T-helper 17 cell (primary cell): ENCODE measurements around the gene NFKB1. TPM values are rescaled to one million over a fixed set of nuclear protein-coding genes. Genes with fewer than 3 reads are reported as not detected.

Experiments used
- ATAC-seq: fragments of 150-1000 bp; cut with Tn5 transposase; 2 replicates; pipeline ENCODE4 v1.10.0; 2021; ENCODE audit warnings: mild to moderate bottlenecking, moderate library complexity
- DNase-seq, 3 donors: peaks; one replicate each; pipeline versions ENCODE4 v3.0.0 to v3.0.0-alpha.2; 2020 to 2021
- H3K9me3 ChIP-seq: one replicate; pipeline ENCODE4 v1.7.0; 2013; ENCODE audit warnings: low read length, mild to moderate bottlenecking; ENCODE audit not compliant: control insufficient read depth, poor library complexity, severe bottlenecking
- H3K27ac Mint-ChIP-seq: one replicate; pipeline ENCODE4 v1.8.0; 2022; ENCODE audit warnings: mild to moderate bottlenecking, moderate library complexity, mixed read lengths
- H3K27me3 Mint-ChIP-seq: one replicate; pipeline ENCODE4 v1.8.0; 2022; ENCODE audit warnings: mixed read lengths
- H3K36me3 Mint-ChIP-seq: one replicate; pipeline ENCODE4 v1.8.0; 2022; ENCODE audit warnings: low read depth, mixed read lengths
- H3K4me1 Mint-ChIP-seq: one replicate; pipeline ENCODE4 v1.8.0; 2022; ENCODE audit warnings: mild to moderate bottlenecking, mixed read lengths
- H3K4me3 Mint-ChIP-seq: one replicate; pipeline ENCODE4 v1.8.0; 2022; ENCODE audit warnings: mild to moderate bottlenecking, moderate library complexity, mixed read lengths
- total RNA-seq, 4 donors: library from RNA in 2 of 4; stranded (reverse) in 2 of 4; gene quantifications; one replicate each; pipeline ENCODE4 v1.2.3 and lab custom pipeline; 2022 to 2026

Gene NFKB1, protein sequence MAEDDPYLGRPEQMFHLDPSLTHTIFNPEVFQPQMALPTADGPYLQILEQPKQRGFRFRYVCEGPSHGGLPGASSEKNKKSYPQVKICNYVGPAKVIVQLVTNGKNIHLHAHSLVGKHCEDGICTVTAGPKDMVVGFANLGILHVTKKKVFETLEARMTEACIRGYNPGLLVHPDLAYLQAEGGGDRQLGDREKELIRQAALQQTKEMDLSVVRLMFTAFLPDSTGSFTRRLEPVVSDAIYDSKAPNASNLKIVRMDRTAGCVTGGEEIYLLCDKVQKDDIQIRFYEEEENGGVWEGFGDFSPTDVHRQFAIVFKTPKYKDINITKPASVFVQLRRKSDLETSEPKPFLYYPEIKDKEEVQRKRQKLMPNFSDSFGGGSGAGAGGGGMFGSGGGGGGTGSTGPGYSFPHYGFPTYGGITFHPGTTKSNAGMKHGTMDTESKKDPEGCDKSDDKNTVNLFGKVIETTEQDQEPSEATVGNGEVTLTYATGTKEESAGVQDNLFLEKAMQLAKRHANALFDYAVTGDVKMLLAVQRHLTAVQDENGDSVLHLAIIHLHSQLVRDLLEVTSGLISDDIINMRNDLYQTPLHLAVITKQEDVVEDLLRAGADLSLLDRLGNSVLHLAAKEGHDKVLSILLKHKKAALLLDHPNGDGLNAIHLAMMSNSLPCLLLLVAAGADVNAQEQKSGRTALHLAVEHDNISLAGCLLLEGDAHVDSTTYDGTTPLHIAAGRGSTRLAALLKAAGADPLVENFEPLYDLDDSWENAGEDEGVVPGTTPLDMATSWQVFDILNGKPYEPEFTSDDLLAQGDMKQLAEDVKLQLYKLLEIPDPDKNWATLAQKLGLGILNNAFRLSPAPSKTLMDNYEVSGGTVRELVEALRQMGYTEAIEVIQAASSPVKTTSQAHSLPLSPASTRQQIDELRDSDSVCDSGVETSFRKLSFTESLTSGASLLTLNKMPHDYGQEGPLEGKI
- 100 to 1,000 TPM; 251 to 277 TPM for total RNA-seq
- total RNA-seq (lab: John Stamatoyannopoulos, UW) = 282 to 353 reads per million in 2 donors

DNA sequence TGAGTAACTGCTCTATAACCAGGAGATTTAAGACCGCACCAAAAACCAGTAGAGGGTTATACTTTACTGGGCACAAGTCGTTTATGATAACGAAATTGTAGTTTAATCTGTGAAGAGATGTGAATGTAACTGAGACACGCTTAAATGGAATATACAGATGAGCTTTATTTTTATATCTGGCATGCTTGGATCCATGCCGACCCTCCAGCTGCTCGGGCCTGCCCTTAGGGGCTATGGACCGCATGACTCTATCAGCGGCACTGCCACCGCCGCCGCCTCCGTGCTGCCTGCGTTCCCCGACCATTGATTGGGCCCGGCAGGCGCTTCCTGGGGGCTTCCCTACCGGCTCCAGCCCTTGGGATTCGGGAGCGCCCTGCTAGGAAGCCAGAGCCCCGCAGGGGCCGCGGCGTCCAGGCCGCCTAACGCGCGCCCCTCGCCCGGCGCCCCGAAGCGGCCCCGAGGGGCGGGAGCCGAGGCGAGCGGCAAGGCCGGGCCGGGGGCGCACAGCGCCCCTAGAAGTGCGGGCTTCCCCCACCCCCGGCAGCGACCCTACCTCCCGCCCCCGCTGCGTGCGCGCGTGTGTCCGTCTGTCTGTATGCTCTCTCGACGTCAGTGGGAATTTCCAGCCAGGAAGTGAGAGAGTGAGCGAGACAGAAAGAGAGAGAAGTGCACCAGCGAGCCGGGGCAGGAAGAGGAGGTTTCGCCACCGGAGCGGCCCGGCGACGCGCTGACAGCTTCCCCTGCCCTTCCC, at the start of gene NFKB1:
Gene NFKB1, plus strand, starts transcription at position 664 of the 751 bp plus-strand sequence. CDS start 24,160 bp downstream, outside the sequence.
- Mint-ChIP-seq H3K4me1 (peaks cover 24% of the 10 kb centered on the region), H3K4me3 (peak within 1 kb of the TSS; percentile 92), H3K36me3 (peaks cover 7% of the 10 kb centered on the region), H3K27me3 (no peaks in the 10 kb centered on the region), H3K27ac (peak within 1 kb of the TSS; percentile 98)
- peak; percentile 74 to 79 (median 75) for DNase-seq
- ATAC-seq = peak; percentile 80
- no peaks in the 10 kb centered on the region for H3K9me3 ChIP-seq

DNA sequence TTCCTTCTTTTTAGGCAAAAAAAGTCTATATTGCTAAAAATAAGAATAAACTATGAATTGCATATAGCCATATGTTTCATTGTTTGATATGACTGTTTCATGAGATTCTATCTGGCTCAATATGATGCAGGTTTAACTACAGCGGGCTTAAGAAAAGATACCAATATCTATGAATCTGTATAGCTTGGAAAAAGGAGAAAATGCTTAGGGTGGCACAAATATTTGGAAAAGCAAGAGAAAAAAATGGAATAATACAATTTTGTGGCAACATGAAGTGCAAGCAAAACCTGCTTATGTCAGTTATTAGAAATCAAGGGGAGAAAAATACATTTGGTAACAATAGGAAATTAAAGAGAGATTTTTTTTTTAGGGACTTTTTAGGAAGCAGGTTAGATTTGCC, 48.3 kb upstream of the NFKB1 start:
- Mint-ChIP-seq H3K27ac (no peak overlapping the region), H3K27me3 (peaks cover 6% of the 10 kb centered on the region), H3K4me1 (peaks cover 5% of the 10 kb centered on the region), H3K36me3 (peaks cover 2% of the 10 kb centered on the region), H3K4me3 (no peak overlapping the region)
- no peak for ATAC-seq
- no peaks in the 10 kb centered on the region for H3K9me3 ChIP-seq
- DNase-seq = no peak

DNA sequence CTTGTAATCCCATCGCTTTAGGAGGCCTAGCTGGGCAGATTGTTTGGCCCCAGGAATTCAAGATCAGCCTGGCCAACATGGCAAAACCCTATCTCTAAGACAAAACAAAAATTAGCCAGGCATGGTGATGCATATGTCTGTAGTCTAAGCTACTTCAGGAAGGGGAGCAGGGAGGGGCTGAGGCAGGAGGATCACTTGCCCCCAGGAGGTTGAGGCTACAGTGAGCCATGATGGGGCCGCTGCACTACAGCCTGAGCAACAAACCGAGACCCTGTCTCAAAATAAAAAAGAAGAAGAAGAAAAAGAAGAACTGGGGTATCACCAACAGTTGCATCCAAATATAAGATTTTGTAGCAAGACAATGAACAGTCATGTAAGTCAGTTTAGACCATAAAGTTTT, 47.3 kb upstream of the NFKB1 start:
- Mint-ChIP-seq H3K4me3 (no peak overlapping the region), H3K4me1 (peaks cover 5% of the 10 kb centered on the region), H3K27me3 (peaks cover 6% of the 10 kb centered on the region), H3K27ac (no peak overlapping the region), H3K36me3 (peaks cover 4% of the 10 kb centered on the region)
- no peaks in the 10 kb centered on the region for H3K9me3 ChIP-seq
- no peak for DNase-seq
- ATAC-seq = no peak

DNA sequence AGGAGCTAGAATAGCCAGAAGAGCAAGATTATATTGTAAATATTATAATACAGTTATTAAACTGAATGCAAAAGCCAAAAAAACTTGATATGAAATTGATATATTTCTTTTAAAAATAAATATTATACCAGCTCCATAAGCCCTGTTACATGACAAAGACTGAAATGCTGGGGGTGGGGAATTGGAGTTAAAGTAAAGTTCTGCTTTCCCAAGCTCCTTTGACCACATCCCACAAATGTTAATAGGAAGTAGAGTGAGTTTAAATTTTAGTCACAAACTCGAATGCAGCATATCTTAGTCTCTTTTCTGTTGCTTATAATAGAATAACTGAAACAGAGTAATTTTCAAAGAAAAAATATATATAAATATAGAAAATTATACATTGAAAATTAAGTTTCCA, 46.9 kb upstream of the NFKB1 start:
- no peaks in the 10 kb centered on the region for H3K9me3 ChIP-seq
- Mint-ChIP-seq H3K4me3 (no peak overlapping the region), H3K27ac (no peak overlapping the region), H3K36me3 (peaks cover 4% of the 10 kb centered on the region), H3K4me1 (peaks cover 5% of the 10 kb centered on the region), H3K27me3 (peaks cover 6% of the 10 kb centered on the region)
- DNase-seq = no peak
- no peak for ATAC-seq

DNA sequence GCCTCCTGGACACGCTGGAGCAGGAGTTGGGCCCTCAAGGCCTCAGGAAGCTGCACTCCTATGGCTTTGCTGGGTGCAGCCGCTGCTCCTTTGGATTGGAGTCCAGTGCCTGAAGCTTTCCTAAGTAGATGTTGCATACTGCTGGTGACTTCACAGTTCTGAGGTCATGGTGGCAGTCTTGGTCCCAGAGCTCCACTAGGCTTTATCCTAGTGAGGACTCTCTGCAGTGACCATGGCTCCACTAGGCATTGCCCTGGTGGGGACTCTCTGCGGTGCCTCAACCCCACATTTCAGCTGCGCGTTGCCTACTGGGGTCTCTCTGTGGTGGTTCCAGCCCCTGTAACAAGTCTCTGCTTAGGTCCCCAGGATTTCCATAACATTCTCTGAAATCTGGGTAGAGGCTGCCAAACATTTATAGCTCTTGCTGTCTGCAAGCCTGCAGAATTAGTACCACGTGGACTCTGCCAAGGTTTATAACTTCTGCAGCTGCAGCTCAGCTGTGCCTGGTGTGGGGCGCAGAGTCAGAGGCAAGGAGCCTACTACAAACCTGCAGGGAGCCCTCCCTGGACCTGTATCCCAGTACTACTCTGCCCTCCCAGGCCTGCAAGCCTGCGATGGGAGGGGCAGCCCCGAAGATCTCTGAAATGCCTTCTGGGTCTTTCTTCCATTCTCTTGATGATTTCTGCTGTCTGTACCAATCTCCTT, 46.0 kb upstream of the NFKB1 start:
- ATAC-seq = no peak
- no peak for DNase-seq
- Mint-ChIP-seq H3K27ac (no peak overlapping the region), H3K4me3 (no peak overlapping the region), H3K36me3 (peaks cover 5% of the 10 kb centered on the region), H3K4me1 (peaks cover under 1% of the 10 kb centered on the region), H3K27me3 (peaks cover 6% of the 10 kb centered on the region)
- H3K9me3 ChIP-seq = no peaks in the 10 kb centered on the region

DNA sequence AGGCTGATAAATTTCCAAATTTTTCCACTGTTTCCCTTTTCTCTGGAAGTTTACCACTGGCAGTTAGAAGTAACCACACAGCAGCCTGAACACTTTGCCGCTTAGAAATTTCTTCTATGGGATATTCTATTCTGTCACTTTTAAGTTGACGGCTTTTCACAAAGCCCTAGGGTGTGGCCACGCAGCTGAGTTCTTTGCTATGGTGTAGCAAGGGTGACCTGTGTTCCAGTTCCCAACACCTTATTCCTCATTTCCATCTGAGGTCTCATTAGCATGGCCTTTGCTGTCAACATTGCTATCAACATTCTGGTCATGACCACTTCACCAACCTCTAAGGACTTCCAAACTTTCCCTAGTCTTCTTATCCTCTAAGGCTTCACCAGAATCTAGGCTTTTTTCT, 45.4 kb upstream of the NFKB1 start:
- H3K27me3 Mint-ChIP-seq = peaks cover 6% of the 10 kb centered on the region
- H3K27ac Mint-ChIP-seq = no peak overlapping the region
- H3K4me3 Mint-ChIP-seq = no peak overlapping the region
- no peaks in the 10 kb centered on the region for H3K9me3 ChIP-seq
- DNase-seq (no peak), ATAC-seq (no peak)
- no peaks in the 10 kb centered on the region for H3K4me1 Mint-ChIP-seq
- peaks cover 6% of the 10 kb centered on the region for H3K36me3 Mint-ChIP-seq

DNA sequence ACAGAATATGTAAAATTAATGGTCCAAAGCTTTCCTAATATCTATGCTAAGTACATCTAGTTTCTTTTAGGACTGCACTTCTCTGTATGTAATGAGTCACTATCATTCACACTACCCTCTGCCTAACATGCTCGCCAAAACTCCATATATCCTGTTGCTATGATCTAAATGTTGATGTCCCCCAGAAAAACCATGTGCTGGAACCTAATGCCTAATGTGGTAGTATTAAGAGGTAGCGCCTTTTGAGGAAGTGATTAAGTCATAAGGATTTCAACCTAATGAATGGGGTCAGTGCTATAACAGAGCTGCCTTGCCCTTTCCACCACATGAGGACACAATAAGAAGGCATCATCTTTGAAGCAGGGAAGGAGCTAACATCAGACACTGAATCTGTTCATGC, 34.9 kb upstream of the NFKB1 start:
- peaks cover 3% of the 10 kb centered on the region for H3K36me3 Mint-ChIP-seq
- H3K4me1 Mint-ChIP-seq = peaks cover 19% of the 10 kb centered on the region
- ATAC-seq (no peak), DNase-seq (no peak)
- peak overlapping the region; percentile 10 for H3K4me3 Mint-ChIP-seq
- H3K27me3 Mint-ChIP-seq = no peaks in the 10 kb centered on the region
- H3K9me3 ChIP-seq = no peaks in the 10 kb centered on the region
- H3K27ac Mint-ChIP-seq = no peak overlapping the region

DNA sequence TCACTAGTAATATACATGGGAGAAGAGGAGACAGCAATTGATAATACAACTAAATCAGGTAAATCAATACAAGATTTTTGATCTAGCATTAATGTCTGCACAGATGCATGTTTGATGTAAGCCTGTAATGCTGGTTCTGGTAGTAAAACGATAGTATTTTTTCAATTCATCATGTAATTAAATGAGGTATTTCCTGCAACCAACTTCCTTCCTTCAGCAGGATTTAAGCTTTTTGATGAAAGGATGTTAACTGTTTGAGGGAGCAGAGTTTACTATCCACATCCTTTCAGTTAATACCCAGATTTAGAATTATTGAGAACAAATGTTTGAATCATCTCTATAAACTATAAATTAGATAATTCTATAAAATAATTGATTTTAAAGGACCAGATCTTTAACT, 31.4 kb upstream of the NFKB1 start:
- no peak overlapping the region for H3K27ac Mint-ChIP-seq
- H3K4me3 Mint-ChIP-seq = peak overlapping the region; percentile 53
- H3K27me3 Mint-ChIP-seq = no peaks in the 10 kb centered on the region
- H3K36me3 Mint-ChIP-seq = peaks cover 3% of the 10 kb centered on the region
- ATAC-seq (no peak), DNase-seq (no peak)
- no peaks in the 10 kb centered on the region for H3K9me3 ChIP-seq
- peaks cover 17% of the 10 kb centered on the region for H3K4me1 Mint-ChIP-seq

DNA sequence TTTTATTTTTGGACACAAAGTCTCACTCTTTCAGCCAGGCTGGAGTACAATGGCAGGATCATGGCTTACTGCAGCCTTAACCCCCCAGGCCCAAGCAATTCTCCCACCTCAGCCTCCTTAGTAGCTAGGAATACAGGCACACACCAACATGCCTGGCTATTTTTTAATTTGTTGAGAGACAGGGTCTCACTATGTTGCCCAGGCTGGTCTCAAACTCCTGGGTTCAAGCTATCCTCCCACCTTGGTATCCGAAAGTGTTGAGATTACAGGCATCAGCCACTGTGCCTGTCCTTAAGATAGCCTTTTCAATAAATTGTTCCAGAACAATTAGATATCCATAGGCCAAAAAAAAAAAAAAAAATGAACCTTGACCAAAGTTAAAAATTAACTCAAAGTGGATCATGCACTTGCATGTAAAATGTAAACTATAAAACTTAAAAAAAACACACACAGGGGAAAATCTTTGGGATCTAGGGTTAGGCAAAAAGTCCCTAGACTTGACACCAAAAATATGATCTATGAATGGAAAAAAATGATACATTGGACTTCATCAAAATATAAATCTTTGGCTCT, 28.6 kb upstream of the NFKB1 start:
- DNase-seq = no peak
- no peak for ATAC-seq
- Mint-ChIP-seq H3K36me3 (peaks cover 4% of the 10 kb centered on the region), H3K4me1 (peaks cover 8% of the 10 kb centered on the region), H3K4me3 (no peak overlapping the region), H3K27ac (no peak overlapping the region), H3K27me3 (no peaks in the 10 kb centered on the region)
- H3K9me3 ChIP-seq = no peaks in the 10 kb centered on the region

DNA sequence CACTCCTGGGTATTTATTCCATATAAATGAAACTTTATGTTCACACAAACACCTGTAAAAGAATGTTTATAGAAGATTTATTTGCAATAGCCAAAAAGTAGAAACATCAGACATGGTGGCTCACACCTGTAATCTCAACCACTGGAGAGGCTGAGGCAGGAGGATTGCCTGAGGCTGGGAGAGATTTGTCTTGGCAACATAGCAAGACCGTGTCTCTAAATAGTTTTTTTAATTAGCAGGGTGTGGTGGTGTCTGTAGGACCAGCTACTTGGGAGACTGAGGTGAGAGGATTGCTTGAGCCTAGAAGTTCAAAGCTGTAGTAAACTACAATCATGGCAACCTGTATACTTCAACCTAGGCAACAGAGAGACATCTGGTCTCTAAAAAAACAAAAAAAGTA, 27.7 kb upstream of the NFKB1 start:
- ATAC-seq (no peak), DNase-seq (no peak)
- Mint-ChIP-seq H3K4me3 (no peak overlapping the region), H3K4me1 (peaks cover 8% of the 10 kb centered on the region), H3K27me3 (no peaks in the 10 kb centered on the region), H3K36me3 (peaks cover 4% of the 10 kb centered on the region), H3K27ac (no peak overlapping the region)
- H3K9me3 ChIP-seq = no peaks in the 10 kb centered on the region

DNA sequence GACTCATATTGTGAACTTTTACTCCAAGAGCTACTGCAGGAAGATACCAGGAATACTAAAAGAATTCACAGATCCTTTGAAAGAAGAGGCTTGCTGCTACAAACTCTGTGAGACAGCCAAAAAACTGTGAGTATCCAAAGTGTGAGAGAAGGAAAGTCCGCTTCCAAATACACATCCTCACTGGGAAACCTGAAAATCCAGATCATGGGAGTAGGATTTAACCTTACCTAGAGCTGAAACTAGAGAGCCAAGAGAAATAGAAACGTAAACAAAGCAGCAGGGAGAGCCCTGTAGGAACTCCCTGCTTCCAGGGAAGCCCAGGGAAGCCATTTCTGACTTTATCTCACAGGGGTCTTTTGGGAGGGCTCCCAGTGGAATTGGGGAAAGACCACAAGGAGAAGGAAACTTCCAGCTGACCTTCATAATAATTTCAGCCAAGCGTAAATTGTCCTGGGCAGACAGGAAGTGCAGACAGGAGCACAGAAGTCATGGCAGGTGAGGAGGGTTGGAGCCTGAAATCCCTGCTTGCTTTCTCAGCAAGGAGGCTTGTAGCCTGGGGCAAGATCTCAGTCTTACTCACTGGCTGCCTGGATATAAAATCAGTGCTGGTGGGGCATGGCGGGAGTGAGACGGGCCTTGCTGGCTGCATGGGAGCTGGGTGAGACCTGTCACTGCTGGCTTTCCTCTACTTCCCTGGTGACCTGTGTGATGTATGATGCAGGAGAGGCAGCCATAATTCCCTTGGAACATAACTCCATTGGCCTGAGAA, 26.2 kb upstream of the NFKB1 start:
- no peak for ATAC-seq
- peaks cover 7% of the 10 kb centered on the region for H3K36me3 Mint-ChIP-seq
- H3K27ac Mint-ChIP-seq = no peak overlapping the region
- no peak for DNase-seq
- no peak overlapping the region for H3K4me3 Mint-ChIP-seq
- no peaks in the 10 kb centered on the region for H3K27me3 Mint-ChIP-seq
- no peaks in the 10 kb centered on the region for H3K9me3 ChIP-seq
- H3K4me1 Mint-ChIP-seq = peaks cover 3% of the 10 kb centered on the region

DNA sequence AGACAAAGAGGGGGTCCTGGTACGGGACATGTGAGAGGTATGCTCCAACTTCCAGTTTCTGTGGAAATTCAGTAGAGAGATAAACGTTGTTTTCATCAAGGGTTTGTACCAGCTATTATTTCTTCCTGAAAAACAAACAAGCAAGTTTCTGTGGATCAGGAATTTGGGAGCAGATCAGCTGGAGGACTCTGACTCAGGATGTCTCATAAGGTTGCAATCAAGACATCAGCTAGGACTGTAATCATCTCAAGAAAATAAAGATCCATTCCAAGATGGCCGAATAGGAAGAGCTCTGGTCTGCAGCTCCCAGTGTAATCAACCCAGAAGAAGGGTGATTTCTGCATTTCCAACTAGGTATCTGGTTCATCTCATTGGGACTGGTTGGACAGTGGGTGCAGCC, 23.5 kb upstream of the NFKB1 start:
- H3K9me3 ChIP-seq = no peaks in the 10 kb centered on the region
- H3K4me1 Mint-ChIP-seq = no peaks in the 10 kb centered on the region
- ATAC-seq = no peak
- no peak overlapping the region for H3K27ac Mint-ChIP-seq
- no peak overlapping the region for H3K4me3 Mint-ChIP-seq
- peaks cover 7% of the 10 kb centered on the region for H3K36me3 Mint-ChIP-seq
- no peak for DNase-seq
- H3K27me3 Mint-ChIP-seq = no peaks in the 10 kb centered on the region
